NB4 (cell line): ENCODE results near the gene USH1C.

Source experiments
- DNase-seq: peaks from one replicate; pipeline ENCODE4 v3.0.0; 2010; ENCODE audit warnings: low read depth
- H3K4me3 ChIP-seq: one replicate; pipeline ENCODE4 v1.5.1; 2011; ENCODE audit warnings: mild to moderate bottlenecking, low read depth, low read length, moderate library complexity
- CTCF ChIP-seq: IDR thresholded peaks from one replicate; pipeline ENCODE4 v1.5.1; 2012; ENCODE audit warnings: low read depth, low read length
- MAX ChIP-seq: IDR thresholded peaks from 2 replicates; pipeline ENCODE4 v1.6.1; 2011; ENCODE audit warnings: low read depth, low read length
- MYC ChIP-seq: IDR thresholded peaks from 2 replicates; pipeline ENCODE4 v1.6.1; 2011; ENCODE audit warnings: low read depth, low read length
- POLR2A ChIP-seq: IDR thresholded peaks from 2 replicates; pipeline ENCODE4 v1.6.1; 2011; ENCODE audit warnings: mild to moderate bottlenecking; ENCODE audit not compliant: insufficient read length; ENCODE audit errors: extremely low read depth

Gene USH1C

GRCh38 chr11:17564687-17565042 is 20.4 kb upstream of the USH1C start:
- DNase-seq, result peak; percentile 14
- H3K4me3 ChIP-seq, result no peak overlapping the region
- TF ChIP-seq POLR2A, result no peak
- no peak for TF ChIP-seq MYC
- TF ChIP-seq CTCF, result peak; percentile 48
- TF ChIP-seq MAX, result no peak

GRCh38 chr11:17563961-17564686 is 19.9 kb upstream of the USH1C start:
- no peak for DNase-seq
- TF ChIP-seq POLR2A (no peak), CTCF (no peak), MYC (no peak), MAX (no peak)
- no peak overlapping the region for H3K4me3 ChIP-seq

GRCh38 chr11:17563231-17563646 is 19.0 kb upstream of the USH1C start:
- peak; percentile 52 for DNase-seq
- H3K4me3 ChIP-seq, result no peak overlapping the region
- no peak for TF ChIP-seq MAX
- no peak for TF ChIP-seq MYC
- TF ChIP-seq POLR2A, result no peak
- no peak for TF ChIP-seq CTCF

GRCh38 chr11:17561526-17561925 is 17.3 kb upstream of the USH1C start:
- no peak for TF ChIP-seq MYC
- no peak overlapping the region for H3K4me3 ChIP-seq
- peak; percentile 9 for DNase-seq

GRCh38 chr11:17561111-17561415 is 16.8 kb upstream of the USH1C start:
- H3K4me3 ChIP-seq, result no peak overlapping the region
- no peak for DNase-seq
- TF ChIP-seq MAX (no peak), POLR2A (no peak), CTCF (no peak), MYC (no peak)

GRCh38 chr11:17560281-17561110 is 16.3 kb upstream of the USH1C start:
- no peak overlapping the region for H3K4me3 ChIP-seq
- no peak for DNase-seq
- TF ChIP-seq MYC, result no peak
- no peak for TF ChIP-seq MAX
- no peak for TF ChIP-seq POLR2A
- TF ChIP-seq CTCF, result no peak
